IMR-90 (cell line): ENCODE results near the gene CD177. TPM values are rescaled to one million over a fixed set of nuclear protein-coding genes. Genes with fewer than 3 reads are reported as not detected.
"Not testable (repeated sequence)": the region's sequence is repeated elsewhere in the genome, so short reads cannot be mapped to it uniquely, and the experiment has no call there.

Experiments used
- ATAC-seq: fragments of 200-7000 bp; cut with Tn5 transposase; 2 replicates; pipeline ENCODE4 v1.9.1; 2020; ENCODE audit warnings: low read depth, mild to moderate bottlenecking, moderate library complexity
- BruUV-seq: library from RNA; stranded (reverse); fragments of 400-500 nt; replicated peaks from 2 replicates; lab custom pipeline; 2021; lab: Mats Ljungman, UMichigan
- CTCF ChIA-PET: fragments of 300-600 bp; formaldehyde crosslinking; extraction: SDS; loops from one replicate; lab custom pipeline; 2021; ENCODE audit warnings: antibody characterized with exemption; lab: Yijun Ruan, JAX
- POLR2A ChIA-PET: fragments of 300-600 bp; sonication (Branson Sonifier 250); formaldehyde crosslinking; loops from one replicate; lab custom pipeline; 2022; ENCODE audit warnings: antibody characterized with exemption; ENCODE audit not compliant: unreplicated experiment; lab: Charles Lee
- DNase-seq: peaks from one replicate; pipeline ENCODE4 v3.0.0; 2013
- H2AFZ ChIP-seq: replicated peaks from 2 replicates; pipeline ENCODE3; 2013; ENCODE audit warnings: low read length, mild to moderate bottlenecking; ENCODE audit not compliant: poor library complexity
- H2AK5ac ChIP-seq: 2 replicates; pipeline ENCODE4 v1.6.1; 2013; ENCODE audit warnings: low read depth, low read length, inconsistent platforms
- H2AK9ac ChIP-seq: replicated peaks from 2 replicates; pipeline ENCODE3; 2013; ENCODE audit warnings: mild to moderate bottlenecking, low read depth, low read length, moderate library complexity; ENCODE audit not compliant: poor library complexity
- H2BK120ac ChIP-seq: 2 replicates; pipeline ENCODE4 v1.6.1; 2013; ENCODE audit warnings: low read depth, low read length, inconsistent platforms
- H2BK15ac ChIP-seq: 3 replicates; pipeline ENCODE4 v1.6.1; 2013; ENCODE audit warnings: low read depth, low read length, inconsistent platforms
- H2BK20ac ChIP-seq: 2 replicates; pipeline ENCODE4 v1.6.1; 2013; ENCODE audit warnings: low read depth, mild to moderate bottlenecking, inconsistent platforms, low read length, moderate library complexity
- H2BK5ac ChIP-seq: 2 replicates; pipeline ENCODE4 v1.6.1; 2013; ENCODE audit warnings: mild to moderate bottlenecking, low read depth, low read length, inconsistent platforms; ENCODE audit not compliant: poor library complexity, severe bottlenecking
- H3K14ac ChIP-seq: replicated peaks from 2 replicates; pipeline ENCODE4 v1.6.1; 2013; ENCODE audit warnings: low read depth, low read length, inconsistent platforms
- H3K18ac ChIP-seq: 2 replicates; pipeline ENCODE4 v1.6.1; 2013; ENCODE audit warnings: low read depth, low read length, control low read depth
- H3K23ac ChIP-seq: 2 replicates; pipeline ENCODE4 v1.6.1; 2013; ENCODE audit warnings: low read depth, low read length, inconsistent platforms
- H3K27ac ChIP-seq: 2 replicates; pipeline ENCODE4 v1.5.1; 2013; ENCODE audit warnings: mild to moderate bottlenecking, control low read depth, low read length; ENCODE audit not compliant: insufficient read depth
- H3K27me3 ChIP-seq: 2 replicates; pipeline ENCODE4 v1.6.1; 2013; ENCODE audit warnings: low read length; ENCODE audit not compliant: control insufficient read depth, insufficient read depth
- H3K36me3 ChIP-seq: 2 replicates; pipeline ENCODE4 v1.6.1; 2013; ENCODE audit warnings: low read length, mixed read lengths; ENCODE audit not compliant: control insufficient read depth, insufficient read depth
- H3K4ac ChIP-seq: 2 replicates; pipeline ENCODE4 v1.6.1; 2013; ENCODE audit warnings: low read depth, low read length, inconsistent platforms
- H3K4me1 ChIP-seq: 2 replicates; pipeline ENCODE4 v1.6.1; 2013; ENCODE audit warnings: low read length, mixed read lengths; ENCODE audit not compliant: control insufficient read depth, insufficient read depth
- H3K4me2 ChIP-seq: 2 replicates; pipeline ENCODE4 v1.6.1; 2013; ENCODE audit warnings: low read depth, mild to moderate bottlenecking, control low read depth, low read length, moderate library complexity
- H3K4me3 ChIP-seq: 2 replicates; pipeline ENCODE4 v1.5.1; 2013; ENCODE audit warnings: low read depth, mild to moderate bottlenecking, control low read depth, low read length, moderate library complexity; ENCODE audit not compliant: insufficient read depth
- H3K56ac ChIP-seq: 2 replicates; pipeline ENCODE4 v1.6.1; 2013; ENCODE audit warnings: low read length, inconsistent platforms; ENCODE audit not compliant: insufficient read depth; ENCODE audit errors: extremely low read depth
- H3K79me1 ChIP-seq, 2 experiments: 2 replicates each; pipeline ENCODE4 v1.6.1; 2013; ENCODE audit warnings: low read length in 2 of 2, inconsistent platforms in 1 of 2, low read depth in 1 of 2
- H3K9ac ChIP-seq: 2 replicates; pipeline ENCODE4 v1.6.1; 2013; ENCODE audit warnings: low read depth, low read length, control low read depth
- H3K9me1 ChIP-seq: 2 replicates; pipeline ENCODE4 v1.6.1; 2013; ENCODE audit warnings: low read length, inconsistent platforms; ENCODE audit not compliant: insufficient read depth
- H3K9me3 ChIP-seq: 2 replicates; pipeline ENCODE4 v1.6.1; 2013; ENCODE audit warnings: low read length; ENCODE audit not compliant: control insufficient read depth, insufficient read depth
- H4K20me1 ChIP-seq: 2 replicates; pipeline ENCODE4 v1.6.1; 2013; ENCODE audit warnings: low read length, inconsistent platforms; ENCODE audit not compliant: insufficient read depth
- H4K5ac ChIP-seq: 2 replicates; pipeline ENCODE4 v1.6.1; 2013; ENCODE audit warnings: mild to moderate bottlenecking, low read depth, low read length, control low read depth
- H4K8ac ChIP-seq, 2 experiments: 2 replicates each; pipeline ENCODE4 v1.6.1; 2013; ENCODE audit warnings: low read depth in 2 of 2, low read length in 2 of 2, control low read depth in 1 of 2, inconsistent platforms in 1 of 2
- H4K91ac ChIP-seq: 2 replicates; pipeline ENCODE4 v1.6.1; 2013; ENCODE audit warnings: low read depth, low read length, inconsistent platforms; ENCODE audit not compliant: insufficient read depth
- BHLHE40 ChIP-seq: fragments of 150-350 bp; IDR thresholded peaks from 2 replicates; pipeline ENCODE4 v1.6.1; 2016; ENCODE audit warnings: mild to moderate bottlenecking, low read depth, low read length
- ELK1 ChIP-seq: fragments of 150-350 bp; IDR thresholded peaks from 2 replicates; pipeline ENCODE4 v1.6.1; 2016; ENCODE audit warnings: low read depth, mild to moderate bottlenecking, low read length, moderate library complexity, borderline replicate concordance
- MAFK ChIP-seq: IDR thresholded peaks from 2 replicates; pipeline ENCODE4 v1.6.1; 2012; ENCODE audit warnings: low read depth, low read length, improper control_type of control experiment
- MAZ ChIP-seq: IDR thresholded peaks from 2 replicates; pipeline ENCODE4 v1.6.1; 2012; ENCODE audit warnings: low read depth, mild to moderate bottlenecking, low read length, improper control_type of control experiment, moderate library complexity, borderline replicate concordance
- RCOR1 ChIP-seq: IDR thresholded peaks from 2 replicates; pipeline ENCODE4 v1.6.1; 2012; ENCODE audit warnings: mild to moderate bottlenecking, low read length, improper control_type of control experiment; ENCODE audit not compliant: insufficient replicate concordance
- WGBS, 2 experiments: methylation state at CpG; one replicate each; pipeline versions ENCODE4 v1.1.5 to v1.1.7; 2013; ENCODE audit warnings: missing lambda C conversion rate in 2 of 2; ENCODE audit not compliant: insufficient read length in 1 of 2; ENCODE audit errors: extremely low coverage in 2 of 2; 5-methylcytosine and 5-hydroxymethylcytosine counted together
- dilution Hi-C: fragments of 300-500 bp; cut with HindIII; formaldehyde crosslinking; loops from one replicate; pipeline ENCODE4 v1.14.3; 2018; ENCODE audit warnings: low sequenced_read_pairs; ENCODE audit not compliant: unreplicated experiment
- in situ Hi-C: fragments of 300-500 bp; cut with MboI; formaldehyde crosslinking; loops from 3 replicates; pipeline ENCODE4 v1.14.3; 2019; ENCODE audit warnings: low sequenced_read_pairs, inconsistent platforms, mixed read lengths
- intact Hi-C: fragments of 100-400 bp; cut with micrococcal nuclease; formaldehyde crosslinking; loops from 2 replicates; pipeline ENCODE4 v1.10.0; 2022
- polyA plus RNA-seq, 3 experiments: library from polyadenylated mRNA; depleted of rRNA; stranded (reverse); fragments of >200 nt; gene quantifications; 2 replicates each; pipeline ENCODE4 v1.2.3, GENCODE V29; 2012; ENCODE audit warnings: low replicate concordance in 1 of 3
- total RNA-seq: library from RNA; depleted of rRNA; stranded (reverse); fragments of >200 nt; gene quantifications from 2 replicates; pipeline ENCODE4 v1.2.3, GENCODE V29; 2012

The CD177 gene
- total and polyA plus RNA-seq, 2 of the 4 experiments (the other 2 are of a cell fraction) = 0.14 TPM; not detected in 1

- Histone ChIP-seq H3K18ac (no peak overlapping the region), H2AK9ac (no peak overlapping the region), H2BK5ac (no peak overlapping the region), H3K4ac (no peak overlapping the region), H3K9me3 (no peaks in the 10 kb centered on the region), H3K4me1 (no peaks in the 10 kb centered on the region), H3K4me2 (no peak overlapping the region), H3K23ac (no peak overlapping the region), H3K14ac (no peak overlapping the region), H2AFZ (no peak overlapping the region), H3K27me3 (peaks cover 26% of the 10 kb centered on the region), H3K9ac (no peak overlapping the region), H2BK120ac (no peak overlapping the region), H3K9me1 (no peaks in the 10 kb centered on the region), H4K20me1 (no peaks in the 10 kb centered on the region), H3K4me3 (no peak overlapping the region), H4K8ac (no peak overlapping the region), H4K5ac (no peak overlapping the region), H2BK15ac (no peak overlapping the region), H3K36me3 (no peaks in the 10 kb centered on the region), H3K27ac (no peak overlapping the region), H2BK20ac (no peak overlapping the region), H4K91ac (no peak overlapping the region), H3K56ac (no peak overlapping the region), H3K79me1 (no peaks in the 10 kb centered on the region), H2AK5ac (no peak overlapping the region)
- in situ Hi-C loops = no loop called here
- intact Hi-C loops = no loop called here
- ATAC-seq (no peak), DNase-seq (no peak)
- CTCF ChIA-PET = interaction anchor here (0.6 kb wide), 1 partner anchor 182 kb away, joined by 3 read pairs; no protein-coding TSS in a partner anchor
- BruUV-seq = no TSS peak
- dilution Hi-C loops = no loop called here
- POLR2A ChIA-PET = no interaction called here
- WGBS, 2 experiments = no CpG with 5 or more reads among the region's 5 CpGs
- TF ChIP-seq BHLHE40 (no peak), ELK1 (no peak), MAFK (no peak), MAZ (no peak), RCOR1 (no peak)
Observed at GRCh38 chr19:43338530-43338929, 15.0 kb upstream of the CD177 start.

- peaks cover 32% of the 10 kb centered on the region for H3K27me3 ChIP-seq
- dilution Hi-C loops, intact Hi-C loops, H3K56ac ChIP-seq, H3K14ac ChIP-seq, in situ Hi-C loops, H3K23ac ChIP-seq, H4K20me1 ChIP-seq, DNase-seq, H2BK15ac ChIP-seq, BruUV-seq, H2AK9ac ChIP-seq, H3K4ac ChIP-seq, H3K4me1 ChIP-seq, H3K4me3 ChIP-seq, ATAC-seq, H2BK120ac ChIP-seq, POLR2A ChIA-PET, CTCF ChIA-PET, H2AFZ ChIP-seq, H3K79me1 ChIP-seq, H2BK5ac ChIP-seq, H4K5ac ChIP-seq, H3K4me2 ChIP-seq, H3K9me1 ChIP-seq, H3K36me3 ChIP-seq, H3K9me3 ChIP-seq, H4K91ac ChIP-seq, H2BK20ac ChIP-seq, H2AK5ac ChIP-seq, H3K18ac ChIP-seq, H3K27ac ChIP-seq, H4K8ac ChIP-seq, H3K9ac ChIP-seq: not testable (repeated sequence)
- no CpG with 5 or more reads among the region's 6 CpGs for whole genome bisulfite sequencing, 2 experiments
Observed at GRCh38 chr19:43339243-43339930, 14.1 kb upstream of the CD177 start.
